Neuronal stem cell (in vitro differentiated cells): ENCODE measurements around the gene GNAT1.

Source experiments
- DNase-seq: peaks from one replicate; pipeline ENCODE4 v3.0.0-alpha.2; 2013; ENCODE audit warnings: low spot score
- H2AFZ ChIP-seq: one replicate; pipeline ENCODE4 v1.6.1; 2013; ENCODE audit warnings: mild to moderate bottlenecking, low read length, inconsistent platforms
- H2AK5ac ChIP-seq: 2 replicates; pipeline ENCODE4 v1.6.1; 2013; ENCODE audit warnings: low read depth, mild to moderate bottlenecking, inconsistent platforms, low read length, moderate library complexity, mixed read lengths
- H2BK120ac ChIP-seq: 2 replicates; pipeline ENCODE4 v1.6.1; 2013; ENCODE audit warnings: low read depth, mild to moderate bottlenecking, inconsistent platforms, low read length, moderate library complexity, mixed read lengths
- H2BK12ac ChIP-seq: one replicate; pipeline ENCODE4 v1.6.1; 2013; ENCODE audit warnings: low read length, inconsistent platforms
- H2BK15ac ChIP-seq: 2 replicates; pipeline ENCODE4 v1.6.1; 2013; ENCODE audit warnings: mild to moderate bottlenecking, low read length, inconsistent platforms, mixed read lengths
- H2BK5ac ChIP-seq: one replicate; pipeline ENCODE4 v1.6.1; 2013; ENCODE audit warnings: inconsistent platforms, mild to moderate bottlenecking, low read length, moderate library complexity
- H3K14ac ChIP-seq: one replicate; pipeline ENCODE4 v1.6.1; 2013; ENCODE audit warnings: low read length, inconsistent platforms
- H3K18ac ChIP-seq: 2 replicates; pipeline ENCODE4 v1.6.1; 2013; ENCODE audit warnings: low read length, inconsistent platforms
- H3K23ac ChIP-seq: 2 replicates; pipeline ENCODE4 v1.6.1; 2013; ENCODE audit warnings: low read depth, mild to moderate bottlenecking, mixed read lengths, low read length, inconsistent platforms; ENCODE audit not compliant: poor library complexity
- H3K27ac ChIP-seq: replicated peaks from 3 replicates; pipeline ENCODE4 v1.5.1; 2013; ENCODE audit warnings: low read length, inconsistent platforms
- H3K27me3 ChIP-seq, 3 experiments: 2 replicates each; pipeline ENCODE4 v1.6.1; 2013; ENCODE audit warnings: low read length in 3 of 3, mild to moderate bottlenecking in 2 of 3, inconsistent platforms in 1 of 3, low read depth in 1 of 3, mixed read lengths in 1 of 3, moderate library complexity in 1 of 3; ENCODE audit not compliant: control insufficient read depth in 3 of 3, insufficient read depth in 3 of 3
- H3K36me3 ChIP-seq, 2 donors: replicated peaks in 1 of 2; 2 replicates each; pipeline ENCODE4 v1.6.1; 2013; ENCODE audit warnings: low read length in 2 of 2; ENCODE audit not compliant: control insufficient read depth in 2 of 2, insufficient read depth in 2 of 2
- H3K4ac ChIP-seq: 2 replicates; pipeline ENCODE4 v1.6.1; 2013; ENCODE audit warnings: inconsistent platforms, mild to moderate bottlenecking, low read length, moderate library complexity
- H3K4me1 ChIP-seq, 2 donors: 1 replicate in 1 of 2; 2 replicates in 1 of 2; pipeline ENCODE4 v1.6.1; 2013; ENCODE audit warnings: low read length in 2 of 2, low read depth in 1 of 2; ENCODE audit not compliant: control insufficient read depth in 2 of 2, insufficient read depth in 1 of 2
- H3K4me2 ChIP-seq: one replicate; pipeline ENCODE4 v1.6.1; 2013; ENCODE audit warnings: mild to moderate bottlenecking, low read length, inconsistent platforms; ENCODE audit not compliant: insufficient read depth, poor library complexity, severe bottlenecking
- H3K4me3 ChIP-seq, 2 donors: 2 replicates each; pipeline ENCODE4 v1.5.1; 2013; ENCODE audit warnings: low read length in 2 of 2, mild to moderate bottlenecking in 2 of 2, inconsistent platforms in 1 of 2, moderate library complexity in 1 of 2
- H3K79me1 ChIP-seq: one replicate; pipeline ENCODE4 v1.6.1; 2013; ENCODE audit warnings: low read depth, mild to moderate bottlenecking, inconsistent platforms, low read length, moderate library complexity
- H3K9ac ChIP-seq: one replicate; pipeline ENCODE4 v1.6.1; 2013; ENCODE audit warnings: mild to moderate bottlenecking, low read depth, low read length, inconsistent platforms; ENCODE audit not compliant: poor library complexity
- H3K9me3 ChIP-seq, 2 donors: replicated peaks in 1 of 2; 2 replicates each; pipeline versions ENCODE3 to v1.6.1; 2013; ENCODE audit warnings: low read length in 2 of 2, mild to moderate bottlenecking in 2 of 2, inconsistent platforms in 1 of 2, low read depth in 1 of 2, mixed read lengths in 1 of 2, moderate library complexity in 1 of 2; ENCODE audit not compliant: control insufficient read depth in 2 of 2, insufficient read depth in 1 of 2
- H4K8ac ChIP-seq: one replicate; pipeline ENCODE4 v1.6.1; 2013; ENCODE audit warnings: low read depth, mild to moderate bottlenecking, inconsistent platforms, low read length, moderate library complexity
- H4K91ac ChIP-seq: one replicate; pipeline ENCODE4 v1.6.1; 2013; ENCODE audit warnings: low read length, low read depth, mild to moderate bottlenecking, inconsistent platforms; ENCODE audit not compliant: poor library complexity
- WGBS, 2 donors: extraction: QIAGEN DNeasy Blood & Tissue Kit; methylation state at CpG; one replicate each; pipeline ENCODE4 v1.1.7; 2013; ENCODE audit warnings: missing lambda C conversion rate in 2 of 2, mixed read lengths in 1 of 2; ENCODE audit not compliant: insufficient read length in 2 of 2, insufficient replicate concordance in 1 of 2; ENCODE audit errors: extremely low coverage in 2 of 2; 5-methylcytosine and 5-hydroxymethylcytosine counted together

GNAT1 gene

GRCh38 chr3:50147861-50148260 is 43.5 kb upstream of the GNAT1 start:
- Histone ChIP-seq H3K4me1 (peaks cover 0 to 18% of the 10 kb centered on the region in 2 donors), H3K9ac (no peak overlapping the region), H2AFZ (no peak overlapping the region), H2BK5ac (no peak overlapping the region), H3K36me3 (no peaks in the 10 kb centered on the region), H2AK5ac (no peak overlapping the region), H3K27ac (no peak overlapping the region), H3K9me3 (no peaks in the 10 kb centered on the region), H2BK120ac (no peak overlapping the region), H3K14ac (no peak overlapping the region), H3K23ac (no peak overlapping the region), H4K8ac (no peak overlapping the region), H3K4ac (no peak overlapping the region), H3K27me3 (peaks cover 0 to 42% (median under 1%) of the 10 kb centered on the region in 3 experiments), H2BK15ac (peak overlapping the region; percentile 78), H3K79me1 (no peaks in the 10 kb centered on the region), H3K4me2 (no peak overlapping the region), H3K4me3 (no peak overlapping the region), H3K18ac (peak overlapping the region; percentile 44), H4K91ac (no peak overlapping the region), H2BK12ac (no peak overlapping the region)
- DNase-seq: no peak
- no CpG with 5 or more reads among the region's 6 CpGs for WGBS, 2 donors

GRCh38 chr3:50150404-50150750 is 41.0 kb upstream of the GNAT1 start:
- no peak overlapping the region for H3K4ac ChIP-seq
- H2BK12ac ChIP-seq: no peak overlapping the region
- no peak overlapping the region for H3K4me3 ChIP-seq
- H3K14ac ChIP-seq: no peak overlapping the region
- peak overlapping the region; percentile 37 for H2BK120ac ChIP-seq
- no peak overlapping the region for H4K8ac ChIP-seq
- H3K9me3 ChIP-seq: no peaks in the 10 kb centered on the region
- peaks cover 0 to 18% of the 10 kb centered on the region in 2 donors for H3K4me1 ChIP-seq
- DNase-seq: no peak
- H3K27ac ChIP-seq: peak overlapping the region; percentile 34
- peak overlapping the region; percentile 90 for H3K18ac ChIP-seq
- peaks cover 0 to 64% (median 17%) of the 10 kb centered on the region in 3 experiments for H3K27me3 ChIP-seq
- H2BK5ac ChIP-seq: peak overlapping the region; percentile 8
- H2AFZ ChIP-seq: no peak overlapping the region
- no peak overlapping the region for H3K9ac ChIP-seq
- H3K36me3 ChIP-seq: no peaks in the 10 kb centered on the region
- WGBS, 2 donors: no CpG with 5 or more reads among the region's 1 CpG
- H3K79me1 ChIP-seq: no peaks in the 10 kb centered on the region
- H4K91ac ChIP-seq: no peak overlapping the region
- peak overlapping the region; percentile 34 for H2BK15ac ChIP-seq
- peak overlapping the region; percentile 95 for H2AK5ac ChIP-seq
- H3K4me2 ChIP-seq: no peak overlapping the region
- H3K23ac ChIP-seq: no peak overlapping the region

- H3K9ac ChIP-seq: peak overlapping the region; percentile 75
- H3K9me3 ChIP-seq: no peaks in the 10 kb centered on the region
- H3K4me2 ChIP-seq: no peak overlapping the region
- H2BK15ac ChIP-seq: peak overlapping the region; percentile 86
- peak overlapping the region; percentile 68 for H4K91ac ChIP-seq
- H2AFZ ChIP-seq: peak overlapping the region; percentile 46
- no peaks in the 10 kb centered on the region for H3K36me3 ChIP-seq
- peak overlapping the region; percentile 100 for H2AK5ac ChIP-seq
- peaks cover 0 to 71% (median 17%) of the 10 kb centered on the region in 3 experiments for H3K27me3 ChIP-seq
- no peak overlapping the region for H4K8ac ChIP-seq
- peak overlapping the region; percentile 96 for H2BK12ac ChIP-seq
- H3K27ac ChIP-seq: peak overlapping the region; percentile 49
- peak overlapping the region; percentile 76 for H3K23ac ChIP-seq
- peaks cover 0 to 18% of the 10 kb centered on the region in 2 donors for H3K4me1 ChIP-seq
- peak overlapping the region; percentile 8 for H2BK5ac ChIP-seq
- H3K79me1 ChIP-seq: peaks cover 6% of the 10 kb centered on the region
- H3K14ac ChIP-seq: peak overlapping the region; percentile 25
- H3K4ac ChIP-seq: peak overlapping the region; percentile 26
- WGBS, 2 donors: no CpG with 5 or more reads among the region's 18 CpGs
- no peak overlapping the region for H3K4me3 ChIP-seq
- H3K18ac ChIP-seq: peak overlapping the region; percentile 90
- no peak for DNase-seq
- peak overlapping the region; percentile 75 for H2BK120ac ChIP-seq
These were observed 40.3 kb upstream of the GNAT1 start for GRCh38 chr3:50150863-50151686.

- H3K18ac ChIP-seq: peak overlapping the region; percentile 90
- H3K23ac ChIP-seq: peak overlapping the region; percentile 76
- peaks cover 1 to 18% of the 10 kb centered on the region in 2 donors for H3K4me1 ChIP-seq
- peak overlapping the region; percentile 75 for H2BK120ac ChIP-seq
- H4K8ac ChIP-seq: no peak overlapping the region
- no peaks in the 10 kb centered on the region for H3K9me3 ChIP-seq
- peak overlapping the region; percentile 26 for H3K4ac ChIP-seq
- H3K27me3 ChIP-seq: peaks cover 0 to 77% (median 17%) of the 10 kb centered on the region in 3 experiments
- no CpG with 5 or more reads among the region's 5 CpGs for WGBS, 2 donors
- H3K4me3 ChIP-seq: no peak overlapping the region
- H4K91ac ChIP-seq: peak overlapping the region; percentile 68
- peak overlapping the region; percentile 49 for H3K27ac ChIP-seq
- H2BK12ac ChIP-seq: peak overlapping the region; percentile 96
- H3K36me3 ChIP-seq: no peaks in the 10 kb centered on the region
- H3K79me1 ChIP-seq: peaks cover 6% of the 10 kb centered on the region
- peak overlapping the region; percentile 8 for H2BK5ac ChIP-seq
- DNase-seq: no peak
- H2BK15ac ChIP-seq: peak overlapping the region; percentile 86
- H3K9ac ChIP-seq: peak overlapping the region; percentile 75
- H2AFZ ChIP-seq: no peak overlapping the region
- H2AK5ac ChIP-seq: peak overlapping the region; percentile 100
- H3K4me2 ChIP-seq: no peak overlapping the region
- peak overlapping the region; percentile 25 for H3K14ac ChIP-seq
These were observed 39.7 kb upstream of the GNAT1 start for GRCh38 chr3:50151728-50152127.
